ENCODE data around the gene GABRB1.

GABRB1 gene

GRCh38 chr4:47045261-47045660 is 13.9 kb downstream of the GABRB1 start:
- in situ Hi-C loops (cut with MboI; ENCODE audit: low sequenced_read_pairs): no loop called here

GRCh38 chr4:47049347-47049746 is 18.0 kb downstream of the GABRB1 start:
- in situ Hi-C loops (cut with MboI; ENCODE audit: low sequenced_read_pairs): no loop called here

- in situ Hi-C loops (cut with MboI; ENCODE audit: low sequenced_read_pairs): no loop called here
Observed at GRCh38 chr4:47050761-47051725, 19.7 kb downstream of the GABRB1 start.

GRCh38 chr4:47053485-47053884 is 22.1 kb downstream of the GABRB1 start:
- in situ Hi-C loops (cut with MboI; ENCODE audit: low sequenced_read_pairs): no loop called here

- in situ Hi-C loops (cut with MboI; ENCODE audit: low sequenced_read_pairs): no loop called here
Observed at GRCh38 chr4:47054130-47054529, 22.8 kb downstream of the GABRB1 start.

GRCh38 chr4:47057991-47058390 is 26.6 kb downstream of the GABRB1 start:
- in situ Hi-C loops (cut with MboI; ENCODE audit: low sequenced_read_pairs): no loop called here

GRCh38 chr4:47060561-47060960 is 29.2 kb downstream of the GABRB1 start:
- in situ Hi-C loops (cut with MboI; ENCODE audit: low sequenced_read_pairs): no loop called here

- in situ Hi-C loops (cut with MboI; ENCODE audit: low sequenced_read_pairs): no loop called here
Observed at GRCh38 chr4:47061435-47061834, 30.1 kb downstream of the GABRB1 start.

GRCh38 chr4:47065051-47065481 is 33.7 kb downstream of the GABRB1 start:
- in situ Hi-C loops (cut with MboI; ENCODE audit: low sequenced_read_pairs): no loop called here

GRCh38 chr4:47068986-47069385 is 37.6 kb downstream of the GABRB1 start:
- in situ Hi-C loops (cut with MboI; ENCODE audit: low sequenced_read_pairs): no loop called here

- in situ Hi-C loops (cut with MboI; ENCODE audit: low sequenced_read_pairs): no loop called here
Observed at GRCh38 chr4:47071901-47072341, 40.6 kb downstream of the GABRB1 start.

- in situ Hi-C loops (cut with MboI; ENCODE audit: low sequenced_read_pairs): no loop called here
Observed at GRCh38 chr4:47073647-47074046, 42.3 kb downstream of the GABRB1 start.

GRCh38 chr4:47074816-47075215 is 43.4 kb downstream of the GABRB1 start:
- in situ Hi-C loops (cut with MboI; ENCODE audit: low sequenced_read_pairs): no loop called here

- in situ Hi-C loops (cut with MboI; ENCODE audit: low sequenced_read_pairs): no loop called here
Observed at GRCh38 chr4:47075262-47075661, 43.9 kb downstream of the GABRB1 start.

GRCh38 chr4:47075919-47076318 is 44.6 kb downstream of the GABRB1 start:
- in situ Hi-C loops (cut with MboI; ENCODE audit: low sequenced_read_pairs): no loop called here

GRCh38 chr4:47084111-47084510 is 52.7 kb downstream of the GABRB1 start:
- in situ Hi-C loops (cut with MboI; ENCODE audit: low sequenced_read_pairs): no loop called here

GRCh38 chr4:47084795-47085194 is 53.4 kb downstream of the GABRB1 start:
- in situ Hi-C loops (cut with MboI; ENCODE audit: low sequenced_read_pairs): no loop called here

GRCh38 chr4:47088298-47088697 is 56.9 kb downstream of the GABRB1 start:
- in situ Hi-C loops (cut with MboI; ENCODE audit: low sequenced_read_pairs): no loop called here

- in situ Hi-C loops (cut with MboI; ENCODE audit: low sequenced_read_pairs): no loop called here
Observed at GRCh38 chr4:47095884-47096283, 64.5 kb downstream of the GABRB1 start.

- in situ Hi-C loops (cut with MboI; ENCODE audit: low sequenced_read_pairs): no loop called here
Observed at GRCh38 chr4:47101453-47101852, 70.1 kb downstream of the GABRB1 start.

GRCh38 chr4:47104986-47105385 is 73.6 kb downstream of the GABRB1 start:
- in situ Hi-C loops (cut with MboI; ENCODE audit: low sequenced_read_pairs): no loop called here

GRCh38 chr4:47106561-47106960 is 75.2 kb downstream of the GABRB1 start:
- in situ Hi-C loops (cut with MboI; ENCODE audit: low sequenced_read_pairs): no loop called here
